ENCODE data around the gene BBS9. TPM values are rescaled to one million over a fixed set of nuclear protein-coding genes. Genes with fewer than 3 reads are reported as not detected.

The BBS9 gene
- total and polyA plus RNA-seq, 9 of the 15 experiments (the other 6 are each of a cell fraction or from before 2014, with no cell fraction given): 0.77 to 3.3 (median 2.4) TPM

DNA sequence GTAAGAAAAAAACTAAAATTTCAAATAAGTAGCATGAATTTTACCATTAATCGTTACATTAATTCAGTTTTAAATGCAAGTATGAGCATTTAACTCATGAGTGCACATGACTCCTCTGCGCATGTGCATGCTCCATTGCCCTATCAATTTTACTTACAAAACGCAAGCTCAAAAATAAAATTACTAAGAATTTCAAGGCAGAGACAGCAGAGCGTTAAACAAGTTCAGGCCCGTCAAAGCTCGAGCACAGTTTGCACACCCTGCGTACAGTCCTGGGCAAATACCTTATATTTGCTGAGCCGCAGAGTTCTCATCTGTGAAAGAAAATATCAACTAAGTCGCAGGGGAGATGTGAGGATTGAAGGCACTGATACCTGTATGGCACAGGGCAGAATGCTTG, 373.6 kb downstream of the BBS9 start:
- TF ChIP-seq ZNF57 (CRISPR knock-in tag; IDR thresholded peaks at IDR 0.05) (no peak), NCOA6 (IDR thresholded peaks at IDR 0.05) (no peak), NRF1 (conservative IDR thresholded peaks at IDR 0.05 in 1 of 2, IDR thresholded peaks at IDR 0.05 in 1 of 2) (peak; percentile 49 to 56), ZKSCAN1 (IDR thresholded peaks at IDR 0.05; ENCODE audit: low read depth, low read length) (no peak), SMARCC2 (IDR thresholded peaks at IDR 0.05; ENCODE audit: low read depth) (no peak)
- TF ChIP-seq, protein P1, sequence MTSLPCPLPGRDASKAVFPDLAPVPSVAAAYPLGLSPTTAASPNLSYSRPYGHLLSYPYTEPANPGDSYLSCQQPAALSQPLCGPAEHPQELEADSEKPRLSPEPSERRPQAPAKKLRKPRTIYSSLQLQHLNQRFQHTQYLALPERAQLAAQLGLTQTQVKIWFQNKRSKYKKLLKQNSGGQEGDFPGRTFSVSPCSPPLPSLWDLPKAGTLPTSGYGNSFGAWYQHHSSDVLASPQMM (CRISPR knock-in tag; IDR thresholded peaks at IDR 0.05): no peak
- Histone ChIP-seq H2AFZ (ENCODE audit: low read depth, low read length) (no peak overlapping the region), H3K9me3 (replicated peaks; ENCODE audit: control insufficient read depth, insufficient read depth, low read depth, low read length) (no peaks in the 10 kb centered on the region), H3K4me3 (no peak overlapping the region), H3K27ac (ENCODE audit: extremely low read depth, low read depth, low read length) (no peak overlapping the region), H3K4me2 (ENCODE audit: insufficient read depth, low read length) (no peak overlapping the region), H3K36me3 (ENCODE audit: control insufficient read depth, insufficient read depth, low read length) (no peaks in the 10 kb centered on the region), H3K9me1 (ENCODE audit: control insufficient read depth, insufficient read depth, low read length) (no peaks in the 10 kb centered on the region), H3K79me2 (ENCODE audit: control insufficient read depth, insufficient read depth, low read length) (no peaks in the 10 kb centered on the region), H4K20me1 (replicated peaks; ENCODE audit: control insufficient read depth, insufficient read depth, low read length) (no peaks in the 10 kb centered on the region), H3K27me3 (ENCODE audit: control insufficient read depth in 2 of 2, insufficient read depth in 2 of 2, low read length in 2 of 2) (no peaks in the 10 kb centered on the region), H3K4me1 (replicated peaks in 1 of 2; ENCODE audit: control insufficient read depth in 2 of 2, insufficient read depth in 2 of 2, low read length in 2 of 2) (no peaks in the 10 kb centered on the region), H3K9ac (ENCODE audit: insufficient read depth in 1 of 2, low read depth in 2 of 2, low read length in 2 of 2) (no peak overlapping the region)
- FAIRE-seq: no peak
- no peak for ATAC-seq
- in situ Hi-C loops (cut with MboI): no loop called here
- intact Hi-C loops (cut with micrococcal nuclease): no loop called here
- no peak for DNase-seq (ENCODE audit: extremely low read depth in 1 of 4, low spot score in 3 of 4)
- CTCF ChIA-PET (ENCODE audit: low intra/inter-chr PET ratio): no interaction called here
- POLR2A ChIA-PET: no interaction called here
- under 1% methylated on average over 9 of the region's 9 CpGs for WGBS (ENCODE audit: insufficient coverage, low coverage, missing lambda C conversion rate)
- BruUV-seq (replicated peaks): no TSS peak

DNA sequence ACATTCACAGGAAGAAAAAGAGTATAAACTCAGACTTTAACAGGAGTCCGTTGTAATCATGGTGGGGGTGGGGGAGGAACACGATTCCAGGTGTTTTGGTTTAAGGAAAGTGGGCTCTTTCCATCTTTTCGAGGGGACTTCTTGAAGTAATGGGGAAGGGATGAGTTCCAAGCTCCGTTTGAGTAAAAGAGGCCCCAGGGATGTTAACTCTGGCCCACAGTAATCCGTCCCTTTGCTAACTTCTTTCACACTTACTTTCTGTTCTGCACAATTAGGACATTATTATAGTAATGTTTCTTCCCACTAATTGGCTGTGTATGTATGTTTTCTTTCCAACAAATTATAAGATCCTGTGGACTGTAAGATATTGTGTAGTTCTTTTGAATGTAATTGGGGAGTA, 374.4 kb downstream of the BBS9 start:
- TF ChIP-seq FOXJ3 (CRISPR knock-in tag; IDR thresholded peaks at IDR 0.05): no peak
- Histone ChIP-seq H3K9me1 (ENCODE audit: control insufficient read depth, insufficient read depth, low read length) (no peaks in the 10 kb centered on the region), H3K9ac (ENCODE audit: insufficient read depth in 1 of 2, low read depth in 2 of 2, low read length in 2 of 2) (no peak overlapping the region), H3K9me3 (replicated peaks; ENCODE audit: control insufficient read depth, insufficient read depth, low read depth, low read length) (no peaks in the 10 kb centered on the region), H3K4me3 (no peak overlapping the region), H3K36me3 (ENCODE audit: control insufficient read depth, insufficient read depth, low read length) (no peaks in the 10 kb centered on the region), H2AFZ (ENCODE audit: low read depth, low read length) (no peak overlapping the region), H3K27me3 (ENCODE audit: control insufficient read depth in 2 of 2, insufficient read depth in 2 of 2, low read length in 2 of 2) (no peaks in the 10 kb centered on the region), H3K79me2 (ENCODE audit: control insufficient read depth, insufficient read depth, low read length) (no peaks in the 10 kb centered on the region), H3K4me2 (ENCODE audit: insufficient read depth, low read length) (no peak overlapping the region), H3K27ac (ENCODE audit: extremely low read depth, low read depth, low read length) (no peak overlapping the region), H4K20me1 (replicated peaks; ENCODE audit: control insufficient read depth, insufficient read depth, low read length) (no peaks in the 10 kb centered on the region), H3K4me1 (replicated peaks in 1 of 2; ENCODE audit: control insufficient read depth in 2 of 2, insufficient read depth in 2 of 2, low read length in 2 of 2) (no peaks in the 10 kb centered on the region)
- BruUV-seq (replicated peaks): no TSS peak
- 2% methylated on average over 5 of the region's 5 CpGs for WGBS (ENCODE audit: insufficient coverage, low coverage, missing lambda C conversion rate)
- POLR2A ChIA-PET: no interaction called here
- in situ Hi-C loops (cut with MboI): no loop called here
- no peak for ATAC-seq
- no peak for FAIRE-seq
- CTCF ChIA-PET (ENCODE audit: low intra/inter-chr PET ratio): no interaction called here
- no peak for DNase-seq (ENCODE audit: extremely low read depth in 1 of 4, low spot score in 3 of 4)
- intact Hi-C loops (cut with micrococcal nuclease): no loop called here

Measured in K562 (cell line).